HUES48 (cell line): ENCODE measurements around the gene ARHGAP19.

Experiments
- H3K27ac ChIP-seq: one replicate; pipeline ENCODE4 v1.7.0; 2013; ENCODE audit warnings: low read depth, low read length, inconsistent platforms
- H3K27me3 ChIP-seq: 2 replicates; pipeline ENCODE4 v1.6.1; 2013; ENCODE audit warnings: mild to moderate bottlenecking, low read length; ENCODE audit not compliant: control insufficient read depth, insufficient read depth
- H3K36me3 ChIP-seq: 2 replicates; pipeline ENCODE4 v1.6.1; 2013; ENCODE audit warnings: low read length; ENCODE audit not compliant: control insufficient read depth, insufficient read depth
- H3K4me1 ChIP-seq: 2 replicates; pipeline ENCODE4 v1.6.1; 2013; ENCODE audit warnings: mild to moderate bottlenecking, low read length; ENCODE audit not compliant: control insufficient read depth, insufficient read depth
- H3K4me3 ChIP-seq: 2 replicates; pipeline ENCODE4 v1.5.1; 2013; ENCODE audit warnings: mild to moderate bottlenecking, low read depth, low read length
- H3K9ac ChIP-seq: 2 replicates; pipeline ENCODE4 v1.6.1; 2013; ENCODE audit warnings: mild to moderate bottlenecking, low read depth, low read length, moderate library complexity
- H3K9me3 ChIP-seq: 2 replicates; pipeline ENCODE4 v1.6.1; 2013; ENCODE audit warnings: low read length; ENCODE audit not compliant: control insufficient read depth, insufficient read depth

ARHGAP19 gene

DNA sequence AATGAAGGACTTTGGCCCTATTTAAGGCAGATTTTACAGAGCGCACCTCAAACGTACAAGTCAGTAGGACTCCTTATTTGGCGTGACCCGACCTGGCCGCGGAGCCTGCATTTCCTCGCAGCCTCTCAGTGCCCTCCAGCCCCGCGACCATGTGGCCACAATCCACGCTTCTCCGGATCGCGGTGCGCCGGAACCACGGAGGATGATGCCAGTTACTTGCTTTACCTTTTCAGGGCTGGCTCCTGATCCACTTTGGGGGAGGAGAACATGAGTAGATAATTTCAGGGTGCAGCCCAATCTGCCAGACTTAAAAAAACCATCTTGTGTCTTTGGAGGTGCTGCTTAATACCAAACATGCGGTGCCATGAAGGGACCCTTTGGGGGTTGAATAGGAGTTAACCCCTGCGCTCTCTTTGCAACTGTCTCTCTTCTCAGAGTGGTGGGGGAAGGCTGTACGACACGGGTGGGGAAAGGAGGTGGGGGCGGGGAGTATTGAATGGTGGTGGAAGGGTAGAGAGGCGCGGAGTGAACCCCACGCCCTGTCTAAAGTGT lies 28.1 kb upstream of the ARHGAP19 start:
- Histone ChIP-seq H3K27ac (no peak overlapping the region), H3K4me1 (peaks cover 24% of the 10 kb centered on the region), H3K9ac (peak overlapping the region; percentile 64; the same call in 1 of the 2 replicates), H3K36me3 (no peaks in the 10 kb centered on the region), H3K9me3 (no peaks in the 10 kb centered on the region), H3K27me3 (peaks cover 28% of the 10 kb centered on the region), H3K4me3 (peak overlapping the region; percentile 82)

DNA sequence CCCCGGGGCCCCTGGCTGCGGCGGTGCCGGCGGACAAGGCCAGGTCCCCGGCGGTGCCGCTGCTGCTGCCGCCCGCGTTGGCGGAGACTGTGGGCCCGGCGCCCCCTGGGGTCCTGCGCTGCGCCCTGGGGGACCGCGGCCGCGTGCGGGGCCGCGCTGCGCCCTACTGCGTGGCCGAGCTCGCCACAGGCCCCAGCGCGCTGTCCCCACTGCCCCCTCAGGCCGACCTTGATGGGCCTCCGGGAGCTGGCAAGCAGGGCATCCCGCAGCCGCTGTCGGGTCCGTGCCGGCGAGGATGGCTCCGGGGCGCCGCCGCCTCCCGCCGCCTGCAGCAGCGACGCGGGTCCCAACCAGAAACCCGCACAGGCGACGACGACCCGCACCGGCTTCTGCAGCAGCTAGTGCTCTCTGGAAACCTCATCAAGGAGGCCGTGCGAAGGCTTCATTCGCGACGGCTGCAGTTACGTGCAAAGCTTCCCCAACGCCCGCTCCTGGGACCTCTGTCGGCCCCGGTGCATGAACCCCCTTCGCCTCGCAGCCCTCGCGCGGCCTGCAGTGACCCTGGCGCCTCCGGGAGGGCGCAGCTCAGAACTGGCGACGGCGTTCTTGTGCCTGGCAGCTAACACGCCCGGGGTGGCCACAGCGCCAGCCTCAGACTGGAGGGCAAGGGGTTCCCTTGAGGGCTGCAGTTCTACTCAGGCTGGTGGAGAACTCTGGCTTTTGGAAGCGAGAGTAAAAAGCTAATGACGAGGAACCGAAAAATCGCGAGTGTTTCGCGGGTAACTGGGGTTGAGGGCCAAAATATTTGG lies 27.4 kb upstream of the ARHGAP19 start:
- Histone ChIP-seq H3K4me3 (peak overlapping the region; percentile 82), H3K27me3 (peaks cover 28% of the 10 kb centered on the region), H3K9me3 (no peaks in the 10 kb centered on the region), H3K36me3 (no peaks in the 10 kb centered on the region), H3K9ac (peak overlapping the region; percentile 43), H3K27ac (peak overlapping the region; percentile 98), H3K4me1 (peaks cover 22% of the 10 kb centered on the region)

DNA sequence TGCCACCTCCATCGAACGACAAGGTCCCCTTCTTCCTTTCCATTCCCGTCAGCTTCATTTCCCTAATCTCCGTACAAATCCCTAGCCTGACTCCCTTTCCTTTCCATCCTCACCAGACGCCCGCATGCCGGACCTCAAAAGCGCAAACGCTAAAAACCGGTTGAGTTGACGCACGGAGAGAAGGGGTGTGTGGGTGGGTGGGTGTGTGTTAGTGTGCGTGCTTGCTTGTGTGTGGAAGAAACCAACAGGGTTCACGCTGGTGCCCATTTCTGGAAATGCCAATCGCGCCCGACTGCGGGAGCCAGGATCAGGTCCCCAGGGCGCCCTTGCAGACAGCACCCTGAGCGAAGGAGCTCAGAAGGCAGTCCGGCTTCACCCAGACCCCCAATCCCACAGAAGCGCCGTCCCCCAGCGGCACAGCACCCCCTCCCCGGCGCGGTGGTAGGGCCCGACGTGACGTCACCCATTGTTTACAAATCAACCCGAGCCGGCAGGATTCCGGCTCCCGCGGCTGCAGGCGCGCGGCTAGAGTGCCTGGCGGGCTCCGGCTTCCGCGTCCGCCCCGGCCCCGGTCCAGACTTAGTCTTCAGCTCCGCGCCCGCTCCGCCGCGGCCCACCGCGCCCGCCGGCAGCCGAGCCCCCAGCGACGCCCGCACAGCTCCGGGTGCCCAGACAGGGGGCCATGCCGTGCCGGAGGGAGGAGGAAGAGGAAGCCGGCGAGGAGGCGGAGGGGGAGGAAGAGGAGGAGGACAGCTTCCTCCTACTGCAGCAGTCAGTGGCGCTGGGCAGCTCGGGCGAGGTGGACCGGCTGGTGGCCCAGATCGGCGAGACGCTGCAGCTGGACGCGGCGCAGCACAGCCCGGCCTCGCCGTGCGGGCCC lies 26.6 kb upstream of the ARHGAP19 start, which contains the start of gene FRAT1:
TSS of gene FRAT1 (plus strand) at position 500 of the 880 bp plus-strand sequence. CDS start at position 683, 183 bp downstream.
- Histone ChIP-seq H3K27me3 (peaks cover 28% of the 10 kb centered on the region), H3K4me3 (peak within 1 kb of the TSS; percentile 82), H3K9ac (peak within 1 kb of the TSS; percentile 99), H3K27ac (peak within 1 kb of the TSS; percentile 98), H3K36me3 (no peaks in the 10 kb centered on the region), H3K4me1 (peaks cover 22% of the 10 kb centered on the region), H3K9me3 (no peaks in the 10 kb centered on the region)

DNA sequence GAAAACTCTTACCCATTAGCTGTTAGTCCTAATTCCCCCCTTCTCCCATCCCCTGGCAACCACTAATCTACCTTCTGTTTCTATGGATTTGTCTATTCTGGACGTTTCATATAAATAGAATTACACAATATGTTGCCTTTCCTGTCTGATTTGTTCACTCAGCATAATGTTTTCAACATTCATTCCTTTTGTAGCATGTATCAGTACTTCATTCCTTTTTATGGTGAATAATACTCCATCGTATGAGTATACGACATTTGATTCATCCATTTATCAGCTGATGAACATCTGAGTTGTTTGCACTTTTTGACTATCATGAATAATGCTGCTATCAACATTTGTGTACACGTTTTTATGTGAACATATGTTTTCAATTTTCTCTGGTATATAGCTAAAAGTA lies 22.2 kb upstream of the ARHGAP19 start:
- Histone ChIP-seq H3K27ac (no peak overlapping the region), H3K4me1 (peaks cover 3% of the 10 kb centered on the region; the same call in 1 of the 2 replicates)

DNA sequence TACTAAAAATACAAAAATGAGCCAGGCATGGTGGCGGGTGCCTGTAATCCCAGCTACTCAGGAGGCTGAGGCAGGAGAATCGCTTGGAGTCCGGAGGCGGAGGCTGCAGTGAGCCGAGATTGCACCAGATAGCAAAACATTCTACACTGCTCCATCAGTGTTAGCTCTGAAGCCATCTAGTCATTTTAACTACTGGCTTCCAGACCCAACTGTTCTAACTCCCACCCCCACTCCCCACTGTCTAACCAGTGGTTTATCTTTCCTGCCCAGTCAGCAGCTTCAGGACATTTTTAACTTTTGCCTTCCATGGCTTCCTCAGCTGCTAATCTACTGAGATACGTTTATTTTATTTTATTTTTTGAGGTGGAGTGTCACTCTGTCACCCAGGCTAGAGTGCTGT lies 20.5 kb upstream of the ARHGAP19 start:
- Histone ChIP-seq H3K9ac (no peak overlapping the region), H3K36me3 (no peaks in the 10 kb centered on the region), H3K27me3 (no peaks in the 10 kb centered on the region), H3K9me3 (no peaks in the 10 kb centered on the region), H3K4me3 (no peak overlapping the region), H3K4me1 (no peaks in the 10 kb centered on the region), H3K27ac (no peak overlapping the region)

More for the DNA sequence above, 22.2 kb upstream of the ARHGAP19 start:
- Histone ChIP-seq H3K36me3 (no peaks in the 10 kb centered on the region), H3K9ac (no peak overlapping the region), H3K27me3 (no peaks in the 10 kb centered on the region), H3K4me3 (no peak overlapping the region), H3K9me3 (no peaks in the 10 kb centered on the region)

DNA sequence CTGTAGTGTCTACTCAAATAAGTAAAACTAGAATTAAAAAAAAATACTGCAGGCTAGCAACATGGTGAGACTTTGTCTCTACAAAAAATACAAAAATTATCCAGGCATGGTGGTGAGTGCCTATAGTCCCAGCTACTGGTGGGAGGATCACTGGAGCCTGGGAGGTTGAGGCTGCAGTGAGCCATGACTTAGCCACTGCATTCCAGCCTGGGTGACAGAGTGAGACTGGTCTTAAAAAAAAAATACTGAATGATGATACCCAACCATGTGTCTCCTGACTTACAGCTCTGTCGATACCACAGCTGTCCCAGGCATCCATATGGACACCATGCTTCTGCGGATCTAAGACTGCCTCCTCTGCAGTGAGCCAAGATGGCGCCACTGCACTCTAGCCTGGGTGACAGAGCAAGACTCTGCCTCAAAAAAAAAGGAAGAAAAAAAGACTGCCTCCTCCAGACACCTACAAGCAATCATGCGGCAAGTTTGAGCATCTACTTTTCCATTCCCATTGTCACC lies 18.7 kb upstream of the ARHGAP19 start:
- Histone ChIP-seq H3K9me3 (no peaks in the 10 kb centered on the region), H3K36me3 (no peaks in the 10 kb centered on the region), H3K27me3 (no peaks in the 10 kb centered on the region), H3K4me1 (no peaks in the 10 kb centered on the region), H3K27ac (no peak overlapping the region), H3K4me3 (no peak overlapping the region), H3K9ac (no peak overlapping the region)

DNA sequence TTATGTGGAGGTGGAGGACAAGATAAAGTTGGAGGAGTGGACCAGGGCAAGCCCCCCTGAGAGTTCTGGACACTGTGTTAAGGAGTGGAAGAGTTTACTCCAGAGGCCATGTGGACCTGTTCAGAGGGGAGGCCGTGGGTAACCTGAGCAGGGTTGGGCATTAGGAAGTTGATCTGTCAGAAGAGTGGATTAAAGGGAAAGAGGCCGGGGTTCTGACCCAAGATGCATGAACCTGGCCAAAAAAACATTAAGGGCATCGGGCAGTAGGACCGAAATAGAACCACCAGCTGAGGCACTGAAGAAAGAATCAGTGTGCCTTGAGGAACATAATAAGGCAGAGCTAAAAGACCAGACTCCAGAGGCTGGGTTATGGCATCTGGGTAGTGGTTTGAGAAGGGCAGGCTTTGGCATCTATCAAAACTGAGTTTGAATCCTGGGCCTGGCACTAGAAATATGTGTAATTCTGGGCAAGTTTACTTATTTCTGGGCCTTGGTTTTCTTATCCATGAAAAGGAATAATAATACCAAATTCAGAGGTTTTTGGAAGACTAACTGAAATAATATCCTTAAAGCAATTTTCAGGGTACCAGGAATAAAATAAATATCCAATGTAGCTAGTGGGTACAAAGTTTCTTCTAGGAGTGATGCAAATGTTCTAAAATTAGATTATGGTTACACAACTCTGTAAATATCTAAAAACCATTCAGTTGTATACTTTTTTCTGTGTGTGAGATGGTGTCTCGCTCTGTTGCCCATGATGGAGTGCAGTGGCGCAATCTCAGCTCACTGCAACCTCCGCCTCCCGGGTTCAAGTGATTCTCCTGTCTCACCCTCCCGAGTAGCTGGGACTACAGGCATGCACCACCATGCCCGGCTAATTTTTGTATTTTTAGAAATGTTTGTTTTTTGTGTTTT lies 15.7 kb upstream of the ARHGAP19 start:
- no peaks in the 10 kb centered on the region for H3K27me3 ChIP-seq
- H3K36me3 ChIP-seq = no peaks in the 10 kb centered on the region
- no peak overlapping the region for H3K4me3 ChIP-seq
- H3K9me3 ChIP-seq = no peaks in the 10 kb centered on the region
- no peak overlapping the region for H3K9ac ChIP-seq
- H3K27ac ChIP-seq = no peak overlapping the region
- H3K4me1 ChIP-seq = no peaks in the 10 kb centered on the region

DNA sequence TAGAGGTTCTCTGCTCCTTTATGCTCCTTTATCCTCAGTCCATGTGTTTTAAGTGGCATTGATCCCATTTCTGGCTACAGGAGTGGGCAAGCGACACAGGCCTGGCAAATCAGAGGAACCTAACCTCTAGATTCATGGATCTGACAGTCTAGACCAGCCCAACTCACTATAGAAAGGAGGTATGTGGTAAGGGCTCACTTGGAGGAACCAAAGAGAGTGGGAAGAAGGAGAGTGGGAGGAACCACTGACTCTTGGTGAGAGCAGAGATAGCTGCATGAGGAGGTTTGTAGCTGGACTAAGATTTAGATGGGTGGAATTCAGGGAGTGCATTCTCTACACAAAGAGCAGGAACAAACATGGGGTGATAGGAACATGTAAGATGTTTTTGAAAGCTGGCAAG lies 15.0 kb upstream of the ARHGAP19 start:
- no peak overlapping the region for H3K27ac ChIP-seq
- no peaks in the 10 kb centered on the region for H3K4me1 ChIP-seq
- H3K9me3 ChIP-seq = no peaks in the 10 kb centered on the region
- H3K27me3 ChIP-seq = no peaks in the 10 kb centered on the region
- H3K9ac ChIP-seq = no peak overlapping the region
- no peaks in the 10 kb centered on the region for H3K36me3 ChIP-seq
- no peak overlapping the region for H3K4me3 ChIP-seq

DNA sequence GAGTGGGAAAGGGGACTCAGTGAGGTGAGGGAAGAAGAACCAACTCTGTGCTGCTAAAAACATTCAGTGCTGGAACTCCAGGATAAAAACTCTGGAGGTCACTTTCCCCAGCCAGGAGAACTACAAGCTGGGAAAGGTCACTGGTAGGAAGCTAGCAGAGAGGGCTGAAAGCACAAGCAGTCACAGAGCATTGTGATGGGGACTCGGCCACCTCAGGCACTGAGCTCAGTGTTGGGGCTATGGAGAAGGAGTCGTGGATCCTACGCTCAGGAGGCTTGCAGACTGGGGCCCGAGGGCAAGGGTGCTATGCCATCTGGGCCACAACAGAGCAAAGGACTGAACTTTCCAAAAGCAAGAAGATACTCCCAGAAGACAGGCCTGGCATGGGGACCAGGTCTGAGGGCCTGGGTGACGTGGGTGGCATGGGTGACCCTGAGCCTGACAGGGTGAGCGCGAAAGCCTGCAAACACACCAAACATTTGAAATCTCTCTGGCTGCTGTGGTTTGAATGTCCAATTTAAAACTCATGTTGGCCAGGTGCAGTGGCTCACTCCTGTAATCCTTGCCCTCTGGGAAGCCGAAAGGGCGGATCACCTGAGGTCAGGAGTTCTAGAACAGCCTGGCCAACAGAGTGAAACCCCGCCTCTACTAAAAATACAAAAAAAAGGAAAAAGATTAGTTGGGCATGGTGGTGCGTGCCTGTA lies 9.8 kb upstream of the ARHGAP19 start:
- Histone ChIP-seq H3K4me3 (no peak overlapping the region), H3K36me3 (no peaks in the 10 kb centered on the region), H3K4me1 (no peaks in the 10 kb centered on the region), H3K9me3 (no peaks in the 10 kb centered on the region), H3K27me3 (no peaks in the 10 kb centered on the region), H3K9ac (no peak overlapping the region), H3K27ac (no peak overlapping the region)
